Osteoblast (primary cell): Measurements from ENCODE around the gene MGA. TPM values are rescaled to one million over a fixed set of nuclear protein-coding genes. Genes with fewer than 3 reads are reported as not detected.

Experiments used
- DNase-seq: peaks from one replicate; pipeline ENCODE4 v3.0.0; 2011; ENCODE audit warnings: low spot score, mixed read lengths; ENCODE audit not compliant: insufficient read length; ENCODE audit errors: missing footprints
- H2AFZ ChIP-seq: 2 replicates; pipeline ENCODE4 v1.6.0; 2011; ENCODE audit warnings: mild to moderate bottlenecking, low read length
- H3K27ac ChIP-seq: 2 replicates; pipeline ENCODE4 v1.5.1; 2011; ENCODE audit warnings: mild to moderate bottlenecking, low read depth, low read length, moderate library complexity
- H3K27me3 ChIP-seq: 2 replicates; pipeline ENCODE4 v1.6.0; 2012; ENCODE audit warnings: mild to moderate bottlenecking, control low read depth, inconsistent platforms, low read length, moderate library complexity; ENCODE audit not compliant: insufficient read depth
- H3K36me3 ChIP-seq: 2 replicates; pipeline ENCODE4 v1.5.1; 2011; ENCODE audit warnings: mild to moderate bottlenecking, low read length, control low read depth, moderate library complexity; ENCODE audit not compliant: insufficient read depth
- H3K4me1 ChIP-seq: 2 replicates; pipeline ENCODE4 v1.5.1; 2011; ENCODE audit warnings: mild to moderate bottlenecking, low read length, control low read depth, moderate library complexity; ENCODE audit not compliant: insufficient read depth
- H3K4me2 ChIP-seq: 2 replicates; pipeline ENCODE4 v1.6.0; 2011; ENCODE audit warnings: mild to moderate bottlenecking, low read length; ENCODE audit not compliant: insufficient read depth
- H3K4me3 ChIP-seq: fragments of 200-600 bp; sonication (generic); 3 replicates; pipeline ENCODE4 v1.5.1; 2012; ENCODE audit warnings: mild to moderate bottlenecking, low read length, inconsistent platforms; ENCODE audit not compliant: insufficient read depth
- H3K79me2 ChIP-seq: 2 replicates; pipeline ENCODE4 v1.6.0; 2012; ENCODE audit warnings: mild to moderate bottlenecking, low read length, control low read depth, inconsistent platforms; ENCODE audit not compliant: insufficient read depth
- H3K9me3 ChIP-seq: 2 replicates; pipeline ENCODE4 v1.5.1; 2011; ENCODE audit warnings: low read depth, low read length, control low read depth
- H4K20me1 ChIP-seq: 2 replicates; pipeline ENCODE4 v1.6.0; 2012; ENCODE audit warnings: mild to moderate bottlenecking, low read length, control low read depth; ENCODE audit not compliant: insufficient read depth
- CTCF ChIP-seq: IDR thresholded peaks from 2 replicates; pipeline ENCODE4 v1.5.1; 2011; ENCODE audit warnings: mild to moderate bottlenecking, low read depth, low read length, moderate library complexity; ENCODE audit errors: extremely low read depth
- total RNA-seq: library from RNA; depleted of rRNA; stranded (reverse); fragments of >200 nt; gene quantifications from 2 replicates; pipeline ENCODE4 v1.2.3, GENCODE V29; 2012

MGA gene
- total RNA-seq, 1 donor: 40.2 TPM

- no peaks in the 10 kb centered on the region for H3K36me3 ChIP-seq
- peak overlapping the region; percentile 30 for H3K27ac ChIP-seq
- peak; percentile 65 for DNase-seq
- peak overlapping the region; percentile 55 for H3K4me2 ChIP-seq
- H3K4me1 ChIP-seq: peaks cover 22% of the 10 kb centered on the region
- no peak overlapping the region for H2AFZ ChIP-seq
- H3K4me3 ChIP-seq: no peak overlapping the region
- H4K20me1 ChIP-seq: no peaks in the 10 kb centered on the region
- H3K79me2 ChIP-seq: peaks cover 3% of the 10 kb centered on the region
- no peaks in the 10 kb centered on the region for H3K9me3 ChIP-seq
- H3K27me3 ChIP-seq: no peaks in the 10 kb centered on the region
- TF ChIP-seq CTCF: no peak
These were observed 11.4 kb upstream of the MGA start for GRCh38 chr15:41648770-41649169.

- Histone ChIP-seq H3K4me2 (no peak overlapping the region), H3K9me3 (no peaks in the 10 kb centered on the region), H3K79me2 (peaks cover 3% of the 10 kb centered on the region), H2AFZ (no peak overlapping the region), H3K27ac (no peak overlapping the region), H3K4me1 (peaks cover 23% of the 10 kb centered on the region), H3K36me3 (no peaks in the 10 kb centered on the region), H4K20me1 (no peaks in the 10 kb centered on the region), H3K27me3 (no peaks in the 10 kb centered on the region), H3K4me3 (no peak overlapping the region)
- TF ChIP-seq CTCF: no peak
- no peak for DNase-seq
These were observed 9.4 kb upstream of the MGA start for GRCh38 chr15:41650806-41651205.

GRCh38 chr15:41651373-41651772 lies 8.8 kb upstream of the MGA start:
- TF ChIP-seq CTCF: no peak

GRCh38 chr15:41653760-41654159 lies 6.4 kb upstream of the MGA start:
- no peak overlapping the region for H3K4me2 ChIP-seq
- H3K4me3 ChIP-seq: no peak overlapping the region
- no peak overlapping the region for H3K27ac ChIP-seq
- no peaks in the 10 kb centered on the region for H4K20me1 ChIP-seq
- H2AFZ ChIP-seq: no peak overlapping the region
- no peaks in the 10 kb centered on the region for H3K9me3 ChIP-seq
- H3K4me1 ChIP-seq: peaks cover 13% of the 10 kb centered on the region
- H3K27me3 ChIP-seq: no peaks in the 10 kb centered on the region
- H3K79me2 ChIP-seq: peaks cover 3% of the 10 kb centered on the region
- no peaks in the 10 kb centered on the region for H3K36me3 ChIP-seq
- no peak for TF ChIP-seq CTCF
- DNase-seq: no peak

More at GRCh38 chr15:41651373-41651772, 8.8 kb upstream of the MGA start:
- H3K36me3 ChIP-seq: no peaks in the 10 kb centered on the region
- peaks cover 29% of the 10 kb centered on the region for H3K4me1 ChIP-seq
- no peaks in the 10 kb centered on the region for H3K27me3 ChIP-seq
- H2AFZ ChIP-seq: no peak overlapping the region
- DNase-seq: no peak
- H3K27ac ChIP-seq: no peak overlapping the region
- H3K4me2 ChIP-seq: no peak overlapping the region
- no peaks in the 10 kb centered on the region for H3K9me3 ChIP-seq
- H4K20me1 ChIP-seq: no peaks in the 10 kb centered on the region
- H3K79me2 ChIP-seq: peaks cover 3% of the 10 kb centered on the region
- no peak overlapping the region for H3K4me3 ChIP-seq
